Measurements from ENCODE around the gene RPL29. TPM values are rescaled to one million over a fixed set of nuclear protein-coding genes. Genes with fewer than 3 reads are reported as not detected.
"Not testable (repeated sequence)": the region's sequence is repeated elsewhere in the genome, so short reads cannot be mapped to it uniquely, and the experiment has no call there.

The RPL29 gene
- total RNA-seq, 1 donor from 2014 or later = 810 TPM

DNA sequence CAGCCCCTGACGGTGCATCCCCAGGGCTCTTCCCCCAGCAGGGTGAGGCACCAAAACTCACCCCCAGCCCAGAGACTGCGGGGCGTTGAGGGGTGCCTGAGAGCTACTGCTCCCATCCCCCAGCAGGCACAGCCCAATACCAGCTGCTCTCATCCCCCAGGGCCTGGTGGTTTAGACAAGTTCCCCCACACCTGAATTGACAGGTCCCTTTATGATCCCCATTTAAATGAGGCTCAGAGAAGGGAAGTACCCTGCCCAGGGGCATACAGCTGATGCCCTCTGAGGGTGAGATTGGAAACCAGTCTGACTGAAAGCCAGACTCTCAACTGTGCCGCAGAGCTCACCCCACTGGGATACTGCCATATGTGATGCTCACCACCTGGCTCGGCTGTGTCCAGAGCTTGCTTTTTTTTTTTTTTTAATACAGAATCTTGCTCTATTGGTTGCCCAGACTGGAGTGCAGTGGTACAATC, 40.6 kb upstream of the RPL29 start:
- TF ChIP-seq, protein P1, sequence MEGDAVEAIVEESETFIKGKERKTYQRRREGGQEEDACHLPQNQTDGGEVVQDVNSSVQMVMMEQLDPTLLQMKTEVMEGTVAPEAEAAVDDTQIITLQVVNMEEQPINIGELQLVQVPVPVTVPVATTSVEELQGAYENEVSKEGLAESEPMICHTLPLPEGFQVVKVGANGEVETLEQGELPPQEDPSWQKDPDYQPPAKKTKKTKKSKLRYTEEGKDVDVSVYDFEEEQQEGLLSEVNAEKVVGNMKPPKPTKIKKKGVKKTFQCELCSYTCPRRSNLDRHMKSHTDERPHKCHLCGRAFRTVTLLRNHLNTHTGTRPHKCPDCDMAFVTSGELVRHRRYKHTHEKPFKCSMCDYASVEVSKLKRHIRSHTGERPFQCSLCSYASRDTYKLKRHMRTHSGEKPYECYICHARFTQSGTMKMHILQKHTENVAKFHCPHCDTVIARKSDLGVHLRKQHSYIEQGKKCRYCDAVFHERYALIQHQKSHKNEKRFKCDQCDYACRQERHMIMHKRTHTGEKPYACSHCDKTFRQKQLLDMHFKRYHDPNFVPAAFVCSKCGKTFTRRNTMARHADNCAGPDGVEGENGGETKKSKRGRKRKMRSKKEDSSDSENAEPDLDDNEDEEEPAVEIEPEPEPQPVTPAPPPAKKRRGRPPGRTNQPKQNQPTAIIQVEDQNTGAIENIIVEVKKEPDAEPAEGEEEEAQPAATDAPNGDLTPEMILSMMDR (IDR thresholded peaks at IDR 0.05) = no peak
- H3K9me3 ChIP-seq = no peaks in the 10 kb centered on the region
- intact Hi-C loops (cut with DNase I) = no loop called here

GRCh38 chr3:52034651-52035050, 39.0 kb upstream of the RPL29 start:
- no peaks in the 10 kb centered on the region for H3K27me3 ChIP-seq
- TF ChIP-seq, protein P1 (IDR thresholded peaks at IDR 0.05) = no peak
- H3K36me3 ChIP-seq = no peaks in the 10 kb centered on the region
- intact Hi-C loops (cut with DNase I) = no loop called here
- no peak overlapping the region for H3K4me3 ChIP-seq
- no peak overlapping the region for H3K27ac ChIP-seq
- no peaks in the 10 kb centered on the region for H3K9me3 ChIP-seq
- peaks cover 3% of the 10 kb centered on the region for H3K4me1 ChIP-seq
- ATAC-seq (no peak), DNase-seq (no peak)

More for the DNA sequence above, 40.6 kb upstream of the RPL29 start:
- no peaks in the 10 kb centered on the region for H3K27me3 ChIP-seq
- ATAC-seq = no peak
- H3K4me1 ChIP-seq = peaks cover 15% of the 10 kb centered on the region
- H3K36me3 ChIP-seq = no peaks in the 10 kb centered on the region
- no peak overlapping the region for H3K4me3 ChIP-seq
- no peak for DNase-seq
- H3K27ac ChIP-seq = no peak overlapping the region

GRCh38 chr3:52034212-52034611, 38.5 kb upstream of the RPL29 start:
- Histone ChIP-seq H3K36me3 (no peaks in the 10 kb centered on the region), H3K27ac (no peak overlapping the region), H3K4me3 (no peak overlapping the region), H3K27me3 (no peaks in the 10 kb centered on the region), H3K9me3 (no peaks in the 10 kb centered on the region), H3K4me1 (no peaks in the 10 kb centered on the region)
- intact Hi-C loops (cut with DNase I) = no loop called here
- no peak for DNase-seq
- TF ChIP-seq, protein P1 (IDR thresholded peaks at IDR 0.05) = no peak
- no peak for ATAC-seq

- DNase-seq; H3K9me3 ChIP-seq; H3K4me3 ChIP-seq; H3K4me1 ChIP-seq; intact Hi-C loops (cut with DNase I); H3K36me3 ChIP-seq; H3K27me3 ChIP-seq; ATAC-seq; H3K27ac ChIP-seq: not testable (repeated sequence)
Observed at GRCh38 chr3:52033748-52034147, 38.1 kb upstream of the RPL29 start.

- DNase-seq (no peak), ATAC-seq (no peak)
- TF ChIP-seq, protein P1 (IDR thresholded peaks at IDR 0.05) = no peak
- Histone ChIP-seq H3K4me1 (no peaks in the 10 kb centered on the region), H3K27ac (no peak overlapping the region), H3K4me3 (no peak overlapping the region), H3K9me3 (no peaks in the 10 kb centered on the region), H3K27me3 (no peaks in the 10 kb centered on the region), H3K36me3 (no peaks in the 10 kb centered on the region)
- intact Hi-C loops (cut with DNase I) = no loop called here
Observed at GRCh38 chr3:52032702-52033408, 37.2 kb upstream of the RPL29 start.

GRCh38 chr3:52031896-52032295, 36.2 kb upstream of the RPL29 start:
- no peaks in the 10 kb centered on the region for H3K4me1 ChIP-seq
- DNase-seq = no peak
- H3K27ac ChIP-seq = no peak overlapping the region
- H3K36me3 ChIP-seq = no peaks in the 10 kb centered on the region
- no peaks in the 10 kb centered on the region for H3K9me3 ChIP-seq
- TF ChIP-seq, protein P1 (IDR thresholded peaks at IDR 0.05) = no peak
- ATAC-seq = no peak
- no peak overlapping the region for H3K4me3 ChIP-seq
- intact Hi-C loops (cut with DNase I) = no loop called here
- H3K27me3 ChIP-seq = no peaks in the 10 kb centered on the region

All from upper lobe of right lung (tissue), 1 donor.